ENCODE measurements around the gene NEU2. TPM values are rescaled to one million over a fixed set of nuclear protein-coding genes. Genes with fewer than 3 reads are reported as not detected.

The NEU2 gene
- total and polyA plus RNA-seq, 2 of the 4 experiments (the other 2 are of a cell fraction) = not detected

- DNase-seq = no peak
- WGBS, 2 experiments (ENCODE audit: extremely low coverage in 2 of 2, insufficient read length in 1 of 2) = no CpG with 5 or more reads among the region's 18 CpGs
- no peak overlapping the region for H2AK5ac ChIP-seq (ENCODE audit: low read depth, low read length)
- H3K4me3 ChIP-seq (ENCODE audit: insufficient read depth, low read depth, low read length) = no peak overlapping the region
- H4K91ac ChIP-seq (ENCODE audit: insufficient read depth, low read depth, low read length) = no peak overlapping the region
- no peak overlapping the region for H2AFZ ChIP-seq (replicated peaks; ENCODE audit: low read length, poor library complexity)
- intact Hi-C loops (cut with micrococcal nuclease) (no loop called here), dilution Hi-C loops (cut with HindIII; ENCODE audit: low sequenced_read_pairs, unreplicated experiment) (no loop called here), in situ Hi-C loops (cut with MboI; ENCODE audit: low sequenced_read_pairs) (no loop called here)
- no peak for ATAC-seq (ENCODE audit: low read depth)
- BruUV-seq (replicated peaks) = no TSS peak
- no peaks in the 10 kb centered on the region for H3K9me1 ChIP-seq (ENCODE audit: insufficient read depth, low read length)
- H3K9me3 ChIP-seq (ENCODE audit: control insufficient read depth, insufficient read depth, low read length) = no peaks in the 10 kb centered on the region
- H3K27ac ChIP-seq (ENCODE audit: insufficient read depth, low read length) = no peak overlapping the region
- no peak overlapping the region for H3K23ac ChIP-seq (ENCODE audit: low read depth, low read length)
- H2AK9ac ChIP-seq (replicated peaks; ENCODE audit: low read depth, low read length, poor library complexity) = no peak overlapping the region
- no peaks in the 10 kb centered on the region for H3K4me1 ChIP-seq (ENCODE audit: control insufficient read depth, insufficient read depth, low read length)
- H4K20me1 ChIP-seq (ENCODE audit: insufficient read depth, low read length) = no peaks in the 10 kb centered on the region
- H3K14ac ChIP-seq (replicated peaks; ENCODE audit: low read depth, low read length) = no peak overlapping the region
- POLR2A ChIA-PET (ENCODE audit: unreplicated experiment) = no interaction called here
- H3K18ac ChIP-seq (ENCODE audit: low read depth, low read length) = no peak overlapping the region
- TF ChIP-seq CEBPB (IDR thresholded peaks at IDR 0.05; ENCODE audit: low read depth, low read length) (no peak), POLR2A (IDR thresholded peaks at IDR 0.05; ENCODE audit: low read depth, low read length) (no peak), MAFK (IDR thresholded peaks at IDR 0.05; ENCODE audit: low read depth, low read length) (no peak), SMC3 (IDR thresholded peaks at IDR 0.05; ENCODE audit: low read depth, low read length) (no peak), MXI1 (IDR thresholded peaks at IDR 0.05; ENCODE audit: borderline replicate concordance, low read depth, low read length) (no peak), NFE2L2 (IDR thresholded peaks at IDR 0.05; ENCODE audit: low read depth, low read length) (no peak), FOS (IDR thresholded peaks at IDR 0.05; ENCODE audit: low read depth, low read length) (no peak), CHD1 (IDR thresholded peaks at IDR 0.05; ENCODE audit: low read depth, low read length) (no peak), RCOR1 (IDR thresholded peaks at IDR 0.05; ENCODE audit: insufficient replicate concordance, low read length) (no peak), BHLHE40 (IDR thresholded peaks at IDR 0.05; ENCODE audit: low read depth, low read length) (no peak)
- TF ChIP-seq, protein P1, sequence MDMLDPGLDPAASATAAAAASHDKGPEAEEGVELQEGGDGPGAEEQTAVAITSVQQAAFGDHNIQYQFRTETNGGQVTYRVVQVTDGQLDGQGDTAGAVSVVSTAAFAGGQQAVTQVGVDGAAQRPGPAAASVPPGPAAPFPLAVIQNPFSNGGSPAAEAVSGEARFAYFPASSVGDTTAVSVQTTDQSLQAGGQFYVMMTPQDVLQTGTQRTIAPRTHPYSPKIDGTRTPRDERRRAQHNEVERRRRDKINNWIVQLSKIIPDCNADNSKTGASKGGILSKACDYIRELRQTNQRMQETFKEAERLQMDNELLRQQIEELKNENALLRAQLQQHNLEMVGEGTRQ (IDR thresholded peaks at IDR 0.05; ENCODE audit: low read depth, low read length) = no peak
- H2BK5ac ChIP-seq (ENCODE audit: low read depth, low read length, poor library complexity, severe bottlenecking) = no peak overlapping the region
- no peak overlapping the region for H2BK120ac ChIP-seq (ENCODE audit: low read depth, low read length)
- no peak overlapping the region for H4K8ac ChIP-seq (ENCODE audit: low read depth in 2 of 2, low read length in 2 of 2)
- H4K5ac ChIP-seq (ENCODE audit: low read depth, low read length) = no peak overlapping the region
- no peaks in the 10 kb centered on the region for H3K79me1 ChIP-seq (ENCODE audit: low read depth in 1 of 2, low read length in 2 of 2)
- no peak overlapping the region for H3K56ac ChIP-seq (ENCODE audit: extremely low read depth, insufficient read depth, low read length)
- H3K9ac ChIP-seq (ENCODE audit: low read depth, low read length) = no peak overlapping the region
- no peaks in the 10 kb centered on the region for H3K36me3 ChIP-seq (ENCODE audit: control insufficient read depth, insufficient read depth, low read length)
- H2BK15ac ChIP-seq (ENCODE audit: low read depth, low read length) = no peak overlapping the region
- no peak overlapping the region for H3K4me2 ChIP-seq (ENCODE audit: low read depth, low read length)
- no peak overlapping the region for H3K4ac ChIP-seq (ENCODE audit: low read depth, low read length)
- H3K27me3 ChIP-seq (ENCODE audit: control insufficient read depth, insufficient read depth, low read length) = peaks cover 6% of the 10 kb centered on the region
- CTCF ChIA-PET = interaction anchor here (1.0 kb wide), 1 partner anchor 43 kb away, joined by 3 read pairs; no protein-coding TSS in a partner anchor
- H2BK20ac ChIP-seq (ENCODE audit: low read depth, low read length) = no peak overlapping the region
These were observed 9.3 kb upstream of the NEU2 start for GRCh38 chr2:233023007-233023760.

All from IMR-90 (cell line).